Measurements from ENCODE around the gene DRC1. TPM values are rescaled to one million over a fixed set of nuclear protein-coding genes. Genes with fewer than 3 reads are reported as not detected.

Gene DRC1
- polyA plus RNA-seq, 1 donor from 2014 or later: 0.16 TPM

DNA sequence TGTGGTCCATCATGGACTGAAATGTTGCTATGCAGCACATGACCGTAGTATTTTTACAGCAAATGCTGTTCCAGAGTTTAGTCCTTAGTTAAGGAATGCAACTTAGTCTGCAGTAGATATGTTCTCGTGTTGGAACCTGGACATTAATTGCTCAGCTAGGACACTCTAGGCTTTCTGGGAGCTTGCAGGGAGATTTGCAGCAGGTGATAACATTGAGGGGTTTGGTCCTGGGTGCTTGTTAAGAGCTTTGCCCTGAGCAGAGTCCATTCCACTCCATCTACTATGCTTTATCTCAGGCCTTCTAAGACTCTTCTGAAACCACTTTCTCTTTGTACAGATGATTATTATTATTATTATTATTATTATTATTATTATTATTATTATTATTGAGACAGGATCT lies 27.1 kb downstream of the DRC1 start:
- Histone ChIP-seq H3K9me2 (ENCODE audit: insufficient read depth, low read length) (no peaks in the 10 kb centered on the region), H4K20me1 (ENCODE audit: insufficient read depth) (no peaks in the 10 kb centered on the region), H3K36me3 (ENCODE audit: insufficient read depth, low read length) (no peaks in the 10 kb centered on the region), H3K27ac (ENCODE audit: low read length) (no peak overlapping the region), H3K4me2 (ENCODE audit: low read length) (no peak overlapping the region), H3K27me3 (ENCODE audit: insufficient read depth, low read depth, low read length) (no peaks in the 10 kb centered on the region), H3F3A (ENCODE audit: insufficient read depth, low read length, poor library complexity, severe bottlenecking) (no peaks in the 10 kb centered on the region), H2AFZ (ENCODE audit: low read depth, low read length) (no peak overlapping the region), H3K9ac (ENCODE audit: low read length) (no peak overlapping the region), H3K9me3 (ENCODE audit: low read length) (no peaks in the 10 kb centered on the region), H3K79me2 (replicated peaks; ENCODE audit: insufficient read depth, low read length) (no peaks in the 10 kb centered on the region), H3K4me3 (ENCODE audit: low read length) (no peak overlapping the region)
- TF ChIP-seq EP300 (conservative IDR thresholded peaks at IDR 0.05; ENCODE audit: poor library complexity, severe bottlenecking): no peak

DNA sequence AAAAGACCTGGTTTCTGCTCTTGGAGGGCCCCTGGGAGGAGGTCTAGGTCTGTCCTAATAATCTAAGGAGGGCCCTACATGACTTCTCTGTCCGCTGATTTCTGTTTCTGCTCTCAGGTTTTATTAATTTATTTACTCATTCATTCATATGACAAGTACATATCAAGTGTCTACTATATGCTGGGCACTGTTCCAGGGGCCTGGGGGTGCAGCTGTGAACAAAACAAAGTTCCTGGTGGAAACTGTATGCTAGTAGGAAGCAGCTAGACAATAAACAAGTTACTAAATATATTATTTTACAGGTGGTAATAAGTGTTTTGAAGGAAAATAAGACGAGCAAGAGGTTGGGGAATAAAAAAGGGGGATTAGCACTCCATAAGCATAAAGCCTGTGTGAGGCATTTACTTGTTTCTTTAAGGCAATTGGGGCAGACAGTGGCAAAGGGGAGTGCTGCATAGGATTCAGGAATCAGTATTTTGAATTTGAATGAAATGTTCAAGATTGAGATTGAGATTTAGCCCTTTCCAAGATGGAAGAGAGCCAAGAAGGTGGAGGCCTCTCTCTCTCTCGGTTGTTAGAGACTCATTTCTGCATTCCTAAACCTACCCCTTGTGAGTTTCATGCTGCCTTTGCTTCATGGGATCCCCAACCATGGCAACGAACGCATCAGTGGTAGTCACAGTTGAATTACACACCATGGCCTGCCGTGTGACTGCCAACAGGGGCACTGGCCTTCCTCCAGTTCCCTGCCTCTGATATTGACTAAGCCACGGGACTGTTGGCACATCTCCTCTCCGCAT lies 28.3 kb downstream of the DRC1 start:
- Histone ChIP-seq H3K9ac (ENCODE audit: low read length) (no peak overlapping the region), H3F3A (ENCODE audit: insufficient read depth, low read length, poor library complexity, severe bottlenecking) (no peaks in the 10 kb centered on the region), H3K9me3 (ENCODE audit: low read length) (no peaks in the 10 kb centered on the region), H4K20me1 (ENCODE audit: insufficient read depth) (no peaks in the 10 kb centered on the region), H2AFZ (ENCODE audit: low read depth, low read length) (no peak overlapping the region), H3K36me3 (ENCODE audit: insufficient read depth, low read length) (no peaks in the 10 kb centered on the region), H3K27ac (ENCODE audit: low read length) (no peak overlapping the region), H3K79me2 (replicated peaks; ENCODE audit: insufficient read depth, low read length) (no peaks in the 10 kb centered on the region), H3K27me3 (ENCODE audit: insufficient read depth, low read depth, low read length) (no peaks in the 10 kb centered on the region), H3K4me3 (ENCODE audit: low read length) (no peak overlapping the region), H3K9me2 (ENCODE audit: insufficient read depth, low read length) (no peaks in the 10 kb centered on the region), H3K4me2 (ENCODE audit: low read length) (no peak overlapping the region)
- TF ChIP-seq SMC3 (conservative IDR thresholded peaks at IDR 0.05; ENCODE audit: poor library complexity): no peak
- TF ChIP-seq MXI1 (conservative IDR thresholded peaks at IDR 0.05; ENCODE audit: poor library complexity, severe bottlenecking): no peak
- TF ChIP-seq RAD21 (conservative IDR thresholded peaks at IDR 0.05): no peak
- no peak for TF ChIP-seq POLR2AphosphoS5 (IDR thresholded peaks at IDR 0.05)
- no peak for TF ChIP-seq EZH2 (IDR thresholded peaks at IDR 0.05; ENCODE audit: borderline replicate concordance, insufficient read depth, low read length, poor library complexity, severe bottlenecking)
- TF ChIP-seq, protein P1, sequence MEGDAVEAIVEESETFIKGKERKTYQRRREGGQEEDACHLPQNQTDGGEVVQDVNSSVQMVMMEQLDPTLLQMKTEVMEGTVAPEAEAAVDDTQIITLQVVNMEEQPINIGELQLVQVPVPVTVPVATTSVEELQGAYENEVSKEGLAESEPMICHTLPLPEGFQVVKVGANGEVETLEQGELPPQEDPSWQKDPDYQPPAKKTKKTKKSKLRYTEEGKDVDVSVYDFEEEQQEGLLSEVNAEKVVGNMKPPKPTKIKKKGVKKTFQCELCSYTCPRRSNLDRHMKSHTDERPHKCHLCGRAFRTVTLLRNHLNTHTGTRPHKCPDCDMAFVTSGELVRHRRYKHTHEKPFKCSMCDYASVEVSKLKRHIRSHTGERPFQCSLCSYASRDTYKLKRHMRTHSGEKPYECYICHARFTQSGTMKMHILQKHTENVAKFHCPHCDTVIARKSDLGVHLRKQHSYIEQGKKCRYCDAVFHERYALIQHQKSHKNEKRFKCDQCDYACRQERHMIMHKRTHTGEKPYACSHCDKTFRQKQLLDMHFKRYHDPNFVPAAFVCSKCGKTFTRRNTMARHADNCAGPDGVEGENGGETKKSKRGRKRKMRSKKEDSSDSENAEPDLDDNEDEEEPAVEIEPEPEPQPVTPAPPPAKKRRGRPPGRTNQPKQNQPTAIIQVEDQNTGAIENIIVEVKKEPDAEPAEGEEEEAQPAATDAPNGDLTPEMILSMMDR (IDR thresholded peaks at IDR 0.05; ENCODE audit: poor library complexity, severe bottlenecking): no peak
- TF ChIP-seq EP300 (conservative IDR thresholded peaks at IDR 0.05; ENCODE audit: poor library complexity, severe bottlenecking): no peak
- no peak for TF ChIP-seq TAF1 (IDR thresholded peaks at IDR 0.05; ENCODE audit: low read depth)
- TF ChIP-seq, protein P2, sequence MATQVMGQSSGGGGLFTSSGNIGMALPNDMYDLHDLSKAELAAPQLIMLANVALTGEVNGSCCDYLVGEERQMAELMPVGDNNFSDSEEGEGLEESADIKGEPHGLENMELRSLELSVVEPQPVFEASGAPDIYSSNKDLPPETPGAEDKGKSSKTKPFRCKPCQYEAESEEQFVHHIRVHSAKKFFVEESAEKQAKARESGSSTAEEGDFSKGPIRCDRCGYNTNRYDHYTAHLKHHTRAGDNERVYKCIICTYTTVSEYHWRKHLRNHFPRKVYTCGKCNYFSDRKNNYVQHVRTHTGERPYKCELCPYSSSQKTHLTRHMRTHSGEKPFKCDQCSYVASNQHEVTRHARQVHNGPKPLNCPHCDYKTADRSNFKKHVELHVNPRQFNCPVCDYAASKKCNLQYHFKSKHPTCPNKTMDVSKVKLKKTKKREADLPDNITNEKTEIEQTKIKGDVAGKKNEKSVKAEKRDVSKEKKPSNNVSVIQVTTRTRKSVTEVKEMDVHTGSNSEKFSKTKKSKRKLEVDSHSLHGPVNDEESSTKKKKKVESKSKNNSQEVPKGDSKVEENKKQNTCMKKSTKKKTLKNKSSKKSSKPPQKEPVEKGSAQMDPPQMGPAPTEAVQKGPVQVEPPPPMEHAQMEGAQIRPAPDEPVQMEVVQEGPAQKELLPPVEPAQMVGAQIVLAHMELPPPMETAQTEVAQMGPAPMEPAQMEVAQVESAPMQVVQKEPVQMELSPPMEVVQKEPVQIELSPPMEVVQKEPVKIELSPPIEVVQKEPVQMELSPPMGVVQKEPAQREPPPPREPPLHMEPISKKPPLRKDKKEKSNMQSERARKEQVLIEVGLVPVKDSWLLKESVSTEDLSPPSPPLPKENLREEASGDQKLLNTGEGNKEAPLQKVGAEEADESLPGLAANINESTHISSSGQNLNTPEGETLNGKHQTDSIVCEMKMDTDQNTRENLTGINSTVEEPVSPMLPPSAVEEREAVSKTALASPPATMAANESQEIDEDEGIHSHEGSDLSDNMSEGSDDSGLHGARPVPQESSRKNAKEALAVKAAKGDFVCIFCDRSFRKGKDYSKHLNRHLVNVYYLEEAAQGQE (IDR thresholded peaks at IDR 0.05; ENCODE audit: borderline replicate concordance): no peak

Data from neural cell (in vitro differentiated cells).